ENCODE data around the gene SNX1. TPM values are rescaled to one million over a fixed set of nuclear protein-coding genes. Genes with fewer than 3 reads are reported as not detected.

SNX1 gene
- total and polyA plus RNA-seq, 2 donors (not counting 3 experiments of a cell fraction or from before 2014, with no cell fraction given): 56.0 to 113 TPM

DNA sequence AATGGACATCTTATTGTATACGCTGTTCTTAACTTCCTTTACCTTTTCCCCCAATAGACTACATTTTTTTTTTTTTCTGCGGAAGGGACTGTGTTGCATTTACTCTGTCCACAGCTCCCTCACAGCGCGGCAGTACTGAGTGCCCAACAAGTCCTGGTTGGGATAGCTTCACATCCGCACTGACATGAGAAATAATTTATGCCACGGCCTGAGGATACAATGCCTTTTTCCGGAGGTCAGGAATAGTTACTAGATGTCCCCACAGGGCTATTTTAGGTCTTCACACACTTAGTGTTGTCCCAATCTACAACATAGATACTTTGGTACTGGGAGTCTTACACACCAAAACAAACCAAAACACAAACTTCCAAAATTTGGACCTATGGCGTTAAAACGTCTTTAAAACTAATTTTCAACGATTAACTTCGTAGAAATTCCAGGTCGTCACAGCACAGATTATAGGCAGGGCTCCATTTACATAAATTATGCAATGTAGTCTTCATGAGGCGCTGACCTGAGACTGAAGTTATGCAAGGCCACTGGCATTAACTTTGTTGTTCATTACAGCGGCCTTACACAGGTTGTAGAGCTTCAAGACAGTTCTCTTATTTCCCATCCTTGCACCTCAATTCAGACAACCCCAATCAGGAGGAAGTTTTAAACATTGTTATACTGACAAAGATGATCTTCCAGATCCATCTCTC, 68.0 kb downstream of the SNX1 start:
- peak overlapping the region; percentile 95 for H2AFZ ChIP-seq (ENCODE audit: low read depth, low read length)
- peaks cover 16% of the 10 kb centered on the region for H3K4me1 ChIP-seq (ENCODE audit: control insufficient read depth, extremely low read depth, insufficient read depth, low read length)
- FAIRE-seq (no peak), DNase-seq (ENCODE audit: low read depth, low spot score) (no peak)
- H3K4me3 ChIP-seq (replicated peaks in 1 of 3; ENCODE audit: insufficient read depth in 1 of 3, low read depth in 1 of 3, low read length in 3 of 3): peak overlapping the region in 2 of 3 experiments; percentile 36 to 59
- ChIA-PET POLR2A (interaction anchor here (1.7 kb wide), 1 partner anchor 224 kb away, joined by 8 read pairs; the partner anchor contains the start of gene TRIP4), CTCF (interaction anchor here (1.0 to 3.3 kb wide), 9 partner anchors 8 to 490 kb away, joined by 3 to 33 read pairs (median 4); partner anchors contain the start of genes CSNK1G1 and TRIP4)
- H4K20me1 ChIP-seq (replicated peaks; ENCODE audit: control insufficient read depth, extremely low read depth, insufficient read depth, low read length): no peaks in the 10 kb centered on the region
- peaks cover 3 to 13% of the 10 kb centered on the region in 2 experiments for H3K36me3 ChIP-seq (ENCODE audit: control insufficient read depth in 2 of 2, extremely low read depth in 1 of 2, insufficient read depth in 2 of 2, low read length in 2 of 2)
- TF ChIP-seq, protein P1, sequence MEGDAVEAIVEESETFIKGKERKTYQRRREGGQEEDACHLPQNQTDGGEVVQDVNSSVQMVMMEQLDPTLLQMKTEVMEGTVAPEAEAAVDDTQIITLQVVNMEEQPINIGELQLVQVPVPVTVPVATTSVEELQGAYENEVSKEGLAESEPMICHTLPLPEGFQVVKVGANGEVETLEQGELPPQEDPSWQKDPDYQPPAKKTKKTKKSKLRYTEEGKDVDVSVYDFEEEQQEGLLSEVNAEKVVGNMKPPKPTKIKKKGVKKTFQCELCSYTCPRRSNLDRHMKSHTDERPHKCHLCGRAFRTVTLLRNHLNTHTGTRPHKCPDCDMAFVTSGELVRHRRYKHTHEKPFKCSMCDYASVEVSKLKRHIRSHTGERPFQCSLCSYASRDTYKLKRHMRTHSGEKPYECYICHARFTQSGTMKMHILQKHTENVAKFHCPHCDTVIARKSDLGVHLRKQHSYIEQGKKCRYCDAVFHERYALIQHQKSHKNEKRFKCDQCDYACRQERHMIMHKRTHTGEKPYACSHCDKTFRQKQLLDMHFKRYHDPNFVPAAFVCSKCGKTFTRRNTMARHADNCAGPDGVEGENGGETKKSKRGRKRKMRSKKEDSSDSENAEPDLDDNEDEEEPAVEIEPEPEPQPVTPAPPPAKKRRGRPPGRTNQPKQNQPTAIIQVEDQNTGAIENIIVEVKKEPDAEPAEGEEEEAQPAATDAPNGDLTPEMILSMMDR (IDR thresholded peaks at IDR 0.05; ENCODE audit: extremely low read depth in 1 of 2, insufficient read depth in 1 of 2, low read depth in 1 of 2, low read length in 2 of 2): no peak
- no peaks in the 10 kb centered on the region for H3K27me3 ChIP-seq (ENCODE audit: control insufficient read depth in 2 of 2, insufficient read depth in 2 of 2, low read length in 2 of 2)
- no peaks in the 10 kb centered on the region for H3K9me1 ChIP-seq (replicated peaks; ENCODE audit: control insufficient read depth, extremely low read depth, insufficient read depth, low read length)
- H3K79me2 ChIP-seq (ENCODE audit: control insufficient read depth, insufficient read depth, low read length): peaks cover 32% of the 10 kb centered on the region
- H3K9me3 ChIP-seq (replicated peaks; ENCODE audit: control insufficient read depth, insufficient read depth, low read length): no peaks in the 10 kb centered on the region
- H3K4me2 ChIP-seq (ENCODE audit: insufficient read depth, low read length): peak overlapping the region; percentile 89
- dilution Hi-C loops (cut with MboI; ENCODE audit: extremely low pct_ligation_motif_present, low sequenced_read_pairs) (no loop called here), intact Hi-C loops (cut with micrococcal nuclease) (loop anchor here (1.0 to 2.0 kb wide), 3 partner anchors 84 to 223 kb away; partner anchors contain the start of genes CSNK1G1 and TRIP4)
- peak overlapping the region; percentile 53 for H3K9ac ChIP-seq (replicated peaks; ENCODE audit: extremely low read depth, insufficient read depth, low read length)
- TSS peak; percentile 83 for BruUV-seq (replicated peaks)
- H3K27ac ChIP-seq (ENCODE audit: insufficient read depth, low read depth, low read length): peak overlapping the region; percentile 64

DNA sequence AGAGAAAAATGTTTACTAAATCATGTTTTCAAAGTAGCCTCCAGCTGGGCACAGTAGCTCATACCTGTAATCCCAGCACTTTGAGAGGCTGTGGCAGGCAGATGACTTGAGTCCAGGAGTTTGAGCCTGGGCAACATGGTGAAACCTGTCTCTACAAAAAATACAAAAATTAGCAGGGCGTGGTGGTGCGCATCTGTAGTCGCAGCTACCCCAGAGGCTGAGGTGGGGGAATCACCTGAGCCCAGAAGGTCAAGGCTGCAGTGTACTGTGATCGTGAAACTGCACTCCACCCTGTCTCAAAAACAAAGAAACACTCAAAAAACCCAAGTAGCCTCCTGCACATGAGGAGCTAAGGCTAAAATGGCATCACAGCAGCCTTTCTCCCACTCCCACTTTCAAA, 68.7 kb downstream of the SNX1 start:
- ChIA-PET POLR2A (no interaction called here), CTCF (interaction anchor here (3.3 kb wide), 1 partner anchor 10 kb away, joined by 33 read pairs; no protein-coding TSS in a partner anchor)
- Histone ChIP-seq H3K79me2 (ENCODE audit: control insufficient read depth, insufficient read depth, low read length) (peaks cover 29% of the 10 kb centered on the region), H3K36me3 (ENCODE audit: control insufficient read depth in 2 of 2, extremely low read depth in 1 of 2, insufficient read depth in 2 of 2, low read length in 2 of 2) (peaks cover 3 to 9% of the 10 kb centered on the region in 2 experiments), H3K9ac (replicated peaks; ENCODE audit: extremely low read depth, insufficient read depth, low read length) (no peak overlapping the region), H3K4me2 (ENCODE audit: insufficient read depth, low read length) (no peak overlapping the region), H2AFZ (ENCODE audit: low read depth, low read length) (no peak overlapping the region), H3K27ac (ENCODE audit: insufficient read depth, low read depth, low read length) (no peak overlapping the region), H3K27me3 (ENCODE audit: control insufficient read depth in 2 of 2, insufficient read depth in 2 of 2, low read length in 2 of 2) (no peaks in the 10 kb centered on the region), H3K4me3 (replicated peaks in 1 of 3; ENCODE audit: insufficient read depth in 1 of 3, low read depth in 1 of 3, low read length in 3 of 3) (no peak overlapping the region), H3K9me3 (replicated peaks; ENCODE audit: control insufficient read depth, insufficient read depth, low read length) (no peaks in the 10 kb centered on the region), H3K9me1 (replicated peaks; ENCODE audit: control insufficient read depth, extremely low read depth, insufficient read depth, low read length) (no peaks in the 10 kb centered on the region), H4K20me1 (replicated peaks; ENCODE audit: control insufficient read depth, extremely low read depth, insufficient read depth, low read length) (no peaks in the 10 kb centered on the region), H3K4me1 (ENCODE audit: control insufficient read depth, extremely low read depth, insufficient read depth, low read length) (peaks cover 16% of the 10 kb centered on the region)
- no peak for DNase-seq (ENCODE audit: low read depth, low spot score)
- no TSS peak for BruUV-seq (replicated peaks)
- no peak for FAIRE-seq
- intact Hi-C loops (cut with micrococcal nuclease): no loop called here
- no peak for TF ChIP-seq JUN (IDR thresholded peaks at IDR 0.05; ENCODE audit: borderline replicate concordance, insufficient read depth, insufficient read length, low read depth)
- TF ChIP-seq POLR2A (IDR thresholded peaks at IDR 0.05; ENCODE audit: low read depth, low read length): no peak
- TF ChIP-seq, protein P2, sequence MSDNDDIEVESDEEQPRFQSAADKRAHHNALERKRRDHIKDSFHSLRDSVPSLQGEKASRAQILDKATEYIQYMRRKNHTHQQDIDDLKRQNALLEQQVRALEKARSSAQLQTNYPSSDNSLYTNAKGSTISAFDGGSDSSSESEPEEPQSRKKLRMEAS (IDR thresholded peaks at IDR 0.05; ENCODE audit: insufficient read depth, insufficient read length): no peak
- no peak for TF ChIP-seq POLR2AphosphoS5 (IDR thresholded peaks at IDR 0.05; ENCODE audit: insufficient read depth, low read depth, low read length)
- no peak for TF ChIP-seq MYC (IDR thresholded peaks at IDR 0.05; ENCODE audit: low read depth, low read length)
- TF ChIP-seq, protein P1 (IDR thresholded peaks at IDR 0.05; ENCODE audit: extremely low read depth in 1 of 2, insufficient read depth in 1 of 2, low read depth in 1 of 2, low read length in 2 of 2): no peak
- no peak for TF ChIP-seq FOS (IDR thresholded peaks at IDR 0.05; ENCODE audit: borderline replicate concordance, insufficient read depth, low read length)
- no peak for TF ChIP-seq EZH2 (IDR thresholded peaks at IDR 0.05; ENCODE audit: borderline replicate concordance, low read depth, low read length, severe bottlenecking)
- TF ChIP-seq GATA2 (IDR thresholded peaks at IDR 0.05; ENCODE audit: insufficient read depth, insufficient read length, low read depth, low read length): no peak
- dilution Hi-C loops (cut with MboI; ENCODE audit: extremely low pct_ligation_motif_present, low sequenced_read_pairs): no loop called here

Measured in endothelial cell of umbilical vein (primary cell).